Measurements from ENCODE around the gene TMEM150B.

- TF ChIP-seq POLR2A (IDR thresholded peaks at IDR 0.05; ENCODE audit: low read length), result no peak
- TF ChIP-seq GATA1 (IDR thresholded peaks at IDR 0.05; ENCODE audit: low read depth, low read length), result no peak
Observed at GRCh38 chr19:55365245-55365644, 40.1 kb upstream of the TMEM150B start.
